ENCODE data around the gene SCARF2. TPM values are rescaled to one million over a fixed set of nuclear protein-coding genes. Genes with fewer than 3 reads are reported as not detected.
"Not testable (repeated sequence)": the region's sequence is repeated elsewhere in the genome, so short reads cannot be mapped to it uniquely, and the experiment has no call there.

SCARF2 gene, protein sequence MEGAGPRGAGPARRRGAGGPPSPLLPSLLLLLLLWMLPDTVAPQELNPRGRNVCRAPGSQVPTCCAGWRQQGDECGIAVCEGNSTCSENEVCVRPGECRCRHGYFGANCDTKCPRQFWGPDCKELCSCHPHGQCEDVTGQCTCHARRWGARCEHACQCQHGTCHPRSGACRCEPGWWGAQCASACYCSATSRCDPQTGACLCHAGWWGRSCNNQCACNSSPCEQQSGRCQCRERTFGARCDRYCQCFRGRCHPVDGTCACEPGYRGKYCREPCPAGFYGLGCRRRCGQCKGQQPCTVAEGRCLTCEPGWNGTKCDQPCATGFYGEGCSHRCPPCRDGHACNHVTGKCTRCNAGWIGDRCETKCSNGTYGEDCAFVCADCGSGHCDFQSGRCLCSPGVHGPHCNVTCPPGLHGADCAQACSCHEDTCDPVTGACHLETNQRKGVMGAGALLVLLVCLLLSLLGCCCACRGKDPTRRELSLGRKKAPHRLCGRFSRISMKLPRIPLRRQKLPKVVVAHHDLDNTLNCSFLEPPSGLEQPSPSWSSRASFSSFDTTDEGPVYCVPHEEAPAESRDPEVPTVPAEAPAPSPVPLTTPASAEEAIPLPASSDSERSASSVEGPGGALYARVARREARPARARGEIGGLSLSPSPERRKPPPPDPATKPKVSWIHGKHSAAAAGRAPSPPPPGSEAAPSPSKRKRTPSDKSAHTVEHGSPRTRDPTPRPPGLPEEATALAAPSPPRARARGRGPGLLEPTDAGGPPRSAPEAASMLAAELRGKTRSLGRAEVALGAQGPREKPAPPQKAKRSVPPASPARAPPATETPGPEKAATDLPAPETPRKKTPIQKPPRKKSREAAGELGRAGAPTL
- 2.7 TPM for total RNA-seq
- long read RNA-seq, partial matches to known transcripts = 4 of 5 reads
- long read RNA-seq, other reads (novel, unspliced or antisense) = 1 of 5 reads

DNA sequence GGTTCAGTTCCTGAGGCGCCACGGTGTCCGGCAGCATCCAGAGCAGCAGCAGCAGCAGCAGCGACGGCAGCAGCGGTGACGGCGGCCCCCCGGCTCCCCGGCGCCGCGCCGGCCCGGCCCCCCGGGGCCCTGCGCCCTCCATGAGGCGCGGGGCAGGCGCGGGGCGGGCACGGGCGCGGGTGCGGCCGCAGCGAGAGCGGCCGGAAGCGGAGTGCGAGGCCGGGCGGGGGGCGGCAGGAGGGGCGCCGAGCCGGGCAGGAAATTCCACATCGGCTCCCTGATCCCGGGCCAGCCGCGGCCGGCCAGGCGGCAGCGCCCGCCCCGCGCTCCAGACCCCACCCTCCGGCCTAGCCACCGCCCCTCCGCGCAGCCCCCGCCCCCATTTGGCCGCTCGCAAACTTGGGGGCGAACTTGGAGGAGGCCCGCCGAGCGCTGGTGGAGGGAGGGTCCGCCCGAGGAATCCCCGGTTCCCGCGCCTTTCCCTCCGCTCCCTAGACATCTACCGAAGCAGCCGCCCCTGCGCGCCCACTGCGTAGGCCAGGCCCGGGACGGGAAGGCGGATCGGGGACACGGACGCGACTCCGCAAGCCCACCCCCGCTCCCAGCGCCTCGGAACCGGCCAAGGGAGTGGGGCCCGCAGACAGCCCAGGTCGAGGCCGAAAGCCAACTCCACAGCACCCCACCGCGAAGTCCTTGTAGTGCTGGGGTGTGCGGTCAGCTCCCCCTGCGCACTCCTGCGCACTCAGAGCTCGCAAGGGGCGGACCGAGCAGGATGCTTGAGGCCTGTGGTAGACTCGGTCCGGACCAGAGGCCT, at the start of gene SCARF2:
TSS of gene SCARF2 (minus strand) at position 213 of the 814 bp plus-strand sequence. CDS start at position 142, 71 bp downstream.
- peak; percentile 80 for DNase-seq
- ATAC-seq = peak; percentile 80
- intact Hi-C loops (cut with micrococcal nuclease) = no loop called here

DNA sequence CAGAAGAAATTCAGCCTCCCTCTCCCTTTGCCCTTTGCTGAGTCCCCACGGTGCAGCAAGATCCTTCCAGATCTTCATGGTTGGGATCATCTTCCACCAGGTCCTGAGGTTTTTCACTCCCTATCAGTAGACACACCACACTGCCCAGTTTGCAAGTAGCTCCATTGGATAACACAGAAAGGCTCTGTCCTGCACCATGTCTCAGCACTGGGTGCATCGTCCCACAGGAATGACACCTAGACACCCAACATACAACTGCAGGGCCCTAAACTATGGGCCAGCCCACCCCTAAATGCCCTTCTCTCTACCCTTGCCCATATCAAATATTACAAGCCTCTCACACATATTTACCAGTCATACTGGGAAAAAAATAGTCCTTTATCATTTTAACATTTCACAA, 48.6 kb upstream of the SCARF2 start:
- DNase-seq (no peak), ATAC-seq (no peak)
- intact Hi-C loops (cut with micrococcal nuclease) = no loop called here

DNA sequence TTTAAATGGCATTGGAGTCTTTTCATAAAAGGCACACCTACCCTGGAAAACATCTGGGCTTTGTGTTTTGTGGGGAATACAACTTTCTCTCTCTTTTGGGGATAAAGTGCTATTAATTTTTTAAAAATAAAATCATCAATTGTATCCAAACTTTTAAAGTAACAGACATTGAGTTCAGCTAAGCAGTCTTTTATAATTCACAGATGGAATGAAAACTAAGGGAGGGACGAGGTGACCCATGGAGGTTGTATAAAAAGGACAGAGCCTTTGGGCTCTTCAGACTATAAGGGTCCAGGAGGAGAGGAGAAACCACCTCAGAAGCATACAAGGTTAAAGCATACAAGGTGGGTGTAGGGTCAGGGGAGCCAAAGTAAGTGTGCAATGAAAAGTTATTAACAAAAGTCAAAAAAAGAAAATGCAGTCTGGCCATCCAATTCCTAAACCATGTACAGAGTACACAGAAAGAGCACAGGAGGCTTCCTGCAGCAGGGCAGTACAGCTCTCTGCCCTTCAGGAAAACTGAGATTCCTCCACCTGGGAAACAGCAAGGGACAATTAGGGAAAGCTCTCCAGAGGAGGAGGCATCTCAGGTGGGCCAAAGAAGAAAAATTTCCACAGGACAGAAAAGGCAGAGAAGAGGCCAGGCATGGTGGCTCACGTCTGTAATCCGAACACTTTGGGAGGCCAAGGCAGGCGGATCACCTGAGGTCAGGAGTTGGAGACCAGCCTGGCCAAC, 47.5 kb upstream of the SCARF2 start:
- DNase-seq (no peak), ATAC-seq (no peak)
- intact Hi-C loops (cut with micrococcal nuclease) = no loop called here

DNA sequence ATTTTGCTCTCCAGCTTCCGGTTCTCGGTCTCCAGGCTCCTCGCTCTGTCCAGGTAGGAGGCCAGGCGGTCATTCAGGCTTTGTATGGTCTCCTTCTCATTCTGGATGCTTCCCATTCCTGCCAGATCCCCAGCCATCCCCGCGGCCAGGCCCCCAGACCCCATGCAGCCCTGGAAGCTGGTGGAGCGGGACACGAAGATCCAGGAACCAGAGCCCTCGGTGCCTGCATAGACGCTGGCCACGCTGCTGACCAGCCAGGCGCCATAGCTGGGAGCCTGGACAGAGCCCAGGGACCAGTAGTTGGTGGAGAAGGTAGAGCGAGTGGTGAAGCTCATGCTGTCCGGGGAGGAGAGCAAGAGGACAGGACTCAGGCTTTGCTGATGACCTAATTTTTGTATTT, 46.1 kb upstream of the SCARF2 start:
- ATAC-seq (no peak), DNase-seq (no peak)
- intact Hi-C loops (cut with micrococcal nuclease) = no loop called here

DNA sequence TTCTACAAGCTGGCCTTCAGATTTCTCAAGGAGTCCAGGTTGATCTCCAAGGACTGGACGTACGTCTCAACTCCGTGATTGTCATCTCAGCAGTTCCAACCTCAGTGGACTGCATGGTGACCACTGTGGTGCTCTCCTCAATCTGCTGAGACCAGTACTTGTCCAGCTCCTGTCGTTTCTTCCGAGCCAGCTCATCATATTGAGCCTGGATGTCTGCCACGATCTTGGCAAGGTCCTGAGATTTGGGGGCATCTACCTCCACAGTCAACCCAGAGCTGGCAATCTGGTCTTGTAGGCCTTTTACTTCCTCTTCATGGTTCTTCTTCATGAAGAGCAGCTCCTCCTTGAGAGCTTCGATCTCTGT, 45.5 kb upstream of the SCARF2 start:
- DNase-seq; ATAC-seq; intact Hi-C loops (cut with micrococcal nuclease): not testable (repeated sequence)

DNA sequence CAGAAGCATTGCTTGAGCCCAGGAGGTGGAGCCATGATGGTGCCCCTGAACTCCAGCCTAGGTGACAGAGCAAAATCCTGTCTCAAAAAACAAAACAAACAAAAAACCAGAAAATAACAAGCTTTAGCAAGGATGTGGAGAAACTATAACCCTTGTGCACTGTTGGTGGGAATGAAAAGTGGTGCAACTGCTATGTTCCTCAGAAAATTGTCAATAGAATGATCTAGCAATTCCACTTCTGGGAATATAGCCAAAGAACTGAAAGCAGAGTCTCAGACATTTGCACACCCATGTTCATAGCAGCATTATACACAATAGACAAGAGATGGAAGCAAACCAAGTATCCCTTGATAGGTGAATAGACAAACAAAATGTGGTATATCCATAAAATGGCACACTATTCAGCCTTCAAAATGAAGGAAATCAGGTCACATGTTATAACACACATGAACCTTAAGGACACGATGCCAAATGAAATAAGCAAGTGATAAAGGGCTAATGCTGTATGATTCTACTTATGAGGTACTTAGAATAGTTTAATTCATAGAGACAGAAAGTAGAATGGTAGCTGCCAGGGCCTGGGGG, 42.1 kb upstream of the SCARF2 start:
- no peak for DNase-seq
- intact Hi-C loops (cut with micrococcal nuclease) = no loop called here
- ATAC-seq = no peak

DNA sequence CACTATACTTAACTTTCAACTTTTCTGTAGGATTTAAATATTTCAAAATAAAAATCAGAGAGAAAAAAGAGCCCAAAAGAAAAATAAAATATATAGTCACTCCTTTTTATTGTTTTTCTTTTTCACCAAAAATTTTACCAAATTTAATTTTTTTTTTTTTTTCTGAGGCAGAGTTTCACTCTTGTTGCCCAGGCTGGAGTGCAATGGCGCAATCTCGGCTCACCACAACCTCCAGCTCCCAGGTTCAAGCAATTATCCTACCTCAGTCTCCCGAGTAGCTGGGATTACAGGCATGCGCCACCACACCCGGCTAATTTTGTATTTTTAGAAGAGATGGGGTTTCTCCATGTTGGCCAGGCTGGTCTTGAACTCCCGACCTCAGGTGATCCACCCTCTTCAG, 40.4 kb upstream of the SCARF2 start:
- intact Hi-C loops (cut with micrococcal nuclease); DNase-seq; ATAC-seq: not testable (repeated sequence)

DNA sequence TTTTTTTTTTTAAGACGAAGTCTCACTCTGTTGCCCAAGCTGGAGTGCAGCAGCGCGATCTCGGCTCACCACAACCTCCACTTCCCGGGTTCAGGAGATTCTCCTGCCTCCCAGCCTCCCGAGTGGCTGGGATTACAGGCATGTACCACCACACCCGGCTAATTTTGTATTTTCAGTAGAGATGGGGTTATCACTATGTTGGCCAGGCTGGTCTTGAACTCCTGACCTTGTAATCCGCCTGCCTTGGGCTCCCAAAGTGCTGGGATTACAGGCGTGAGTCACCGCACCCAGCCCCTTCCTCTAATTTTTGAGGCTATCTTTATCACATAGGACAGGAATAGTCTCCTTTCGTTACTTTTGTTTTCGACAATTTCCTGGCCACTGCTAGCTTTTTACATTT, 37.9 kb upstream of the SCARF2 start:
- ATAC-seq; DNase-seq; intact Hi-C loops (cut with micrococcal nuclease): not testable (repeated sequence)

DNA sequence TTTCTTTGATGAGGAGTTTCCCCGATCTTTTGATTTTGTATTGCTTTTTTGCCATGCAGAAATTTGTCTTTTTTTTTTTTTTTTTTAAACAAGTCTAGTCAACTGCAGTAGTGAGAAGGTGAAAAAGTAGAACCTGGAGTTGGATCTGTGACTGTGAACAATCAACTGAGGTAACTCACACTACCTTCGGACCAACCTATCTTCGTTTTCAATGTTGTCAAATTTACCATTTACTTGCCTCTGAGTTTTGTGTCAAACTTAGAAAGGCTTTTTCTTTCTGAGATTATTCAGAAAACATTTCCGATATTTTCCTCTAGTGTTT, 37.5 kb upstream of the SCARF2 start:
- ATAC-seq (no peak), DNase-seq (no peak)
- intact Hi-C loops (cut with micrococcal nuclease) = no loop called here

DNA sequence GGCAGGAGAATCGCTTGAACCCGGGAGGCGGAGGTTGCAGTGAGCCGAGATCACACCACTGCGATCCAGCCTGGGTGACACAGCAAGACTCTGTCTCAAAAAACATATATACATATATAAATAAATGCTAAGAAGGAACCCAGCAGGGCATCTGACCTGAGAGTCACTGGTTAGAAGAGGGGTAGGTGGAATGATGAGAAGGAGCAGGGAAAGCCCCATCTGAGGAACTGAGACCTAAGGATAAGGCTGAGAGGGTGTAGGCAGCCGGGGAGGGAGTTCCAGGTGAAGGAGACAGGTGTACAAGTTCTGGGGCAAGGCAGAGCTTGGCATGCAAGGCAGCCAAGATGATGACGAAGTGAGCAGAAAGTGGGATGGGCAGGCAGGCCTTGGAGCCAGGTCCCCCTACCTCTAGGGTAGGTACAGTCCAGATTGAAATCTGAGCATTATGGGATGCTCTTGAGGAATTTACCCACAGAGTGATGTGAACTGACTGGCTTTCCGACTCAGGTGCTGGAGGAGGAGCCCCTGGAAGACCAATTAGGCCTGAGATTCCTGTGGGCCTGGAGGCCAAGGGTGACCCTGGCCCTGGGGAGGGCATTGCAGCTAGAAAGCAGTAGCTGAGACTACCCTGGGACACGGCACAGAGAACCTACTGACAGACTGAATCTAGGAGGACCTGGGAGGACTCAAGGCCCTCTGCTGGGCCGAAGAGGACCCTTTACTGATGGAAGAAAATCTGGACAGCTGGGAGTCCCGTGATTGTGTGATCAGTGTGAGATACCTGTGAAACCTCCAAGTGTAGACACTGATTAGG, 35.2 kb upstream of the SCARF2 start:
- intact Hi-C loops (cut with micrococcal nuclease) = no loop called here
- no peak for ATAC-seq
- no peak for DNase-seq

DNA sequence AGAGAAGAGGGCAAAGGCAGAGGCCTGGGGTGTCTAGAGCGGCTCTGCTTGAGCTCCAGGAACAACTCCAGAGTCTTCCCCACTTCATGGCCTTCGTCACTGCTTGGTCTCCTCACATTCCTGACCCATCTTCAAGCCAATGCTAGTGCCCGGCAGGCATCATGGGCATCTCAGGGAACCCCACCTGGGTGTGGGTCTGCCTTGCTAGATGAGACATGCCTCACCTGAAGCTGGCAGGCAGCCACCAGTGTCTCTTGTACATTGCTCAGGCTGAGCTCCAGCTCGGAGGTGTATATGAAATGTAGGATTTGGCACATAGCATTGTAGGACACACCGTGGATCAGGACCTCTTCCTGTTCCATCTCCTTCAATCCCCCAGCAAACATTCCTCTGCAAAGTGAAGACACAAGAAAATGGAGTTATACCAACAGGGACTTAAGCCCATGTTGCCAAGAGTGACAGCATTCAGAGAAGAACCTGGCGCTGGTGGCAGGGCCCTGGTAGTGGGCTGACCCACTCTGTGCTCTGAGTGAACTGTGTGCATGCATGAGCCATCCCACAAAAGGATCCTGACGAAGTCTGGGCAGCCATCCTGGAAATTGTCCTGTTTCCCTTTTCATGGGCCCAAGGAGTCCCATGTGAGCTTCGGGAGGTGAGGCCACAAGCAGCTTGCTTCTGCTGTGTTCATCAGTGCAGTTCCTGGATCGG, 33.7 kb upstream of the SCARF2 start:
- intact Hi-C loops (cut with micrococcal nuclease) = no loop called here
- no peak for DNase-seq
- ATAC-seq = no peak

DNA sequence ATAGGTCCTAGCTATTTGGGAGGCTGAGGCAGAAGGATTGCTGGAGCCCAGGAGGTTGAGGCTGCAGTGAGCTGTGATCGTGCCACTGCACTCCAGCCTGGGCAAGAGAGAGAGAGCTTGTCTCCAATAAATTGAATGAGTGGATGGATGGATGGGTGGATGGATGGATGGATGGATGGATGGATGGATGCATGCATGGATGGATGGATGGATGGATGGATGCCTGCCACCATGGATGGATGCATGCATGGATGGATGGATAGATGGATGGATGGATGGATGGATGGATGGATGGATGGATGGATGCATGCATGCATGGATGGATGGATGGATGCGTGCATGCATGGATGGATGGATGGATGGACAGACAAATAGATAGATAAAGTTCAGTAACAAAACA, 32.9 kb upstream of the SCARF2 start:
- not testable (repeated sequence) for DNase-seq, ATAC-seq

DNA sequence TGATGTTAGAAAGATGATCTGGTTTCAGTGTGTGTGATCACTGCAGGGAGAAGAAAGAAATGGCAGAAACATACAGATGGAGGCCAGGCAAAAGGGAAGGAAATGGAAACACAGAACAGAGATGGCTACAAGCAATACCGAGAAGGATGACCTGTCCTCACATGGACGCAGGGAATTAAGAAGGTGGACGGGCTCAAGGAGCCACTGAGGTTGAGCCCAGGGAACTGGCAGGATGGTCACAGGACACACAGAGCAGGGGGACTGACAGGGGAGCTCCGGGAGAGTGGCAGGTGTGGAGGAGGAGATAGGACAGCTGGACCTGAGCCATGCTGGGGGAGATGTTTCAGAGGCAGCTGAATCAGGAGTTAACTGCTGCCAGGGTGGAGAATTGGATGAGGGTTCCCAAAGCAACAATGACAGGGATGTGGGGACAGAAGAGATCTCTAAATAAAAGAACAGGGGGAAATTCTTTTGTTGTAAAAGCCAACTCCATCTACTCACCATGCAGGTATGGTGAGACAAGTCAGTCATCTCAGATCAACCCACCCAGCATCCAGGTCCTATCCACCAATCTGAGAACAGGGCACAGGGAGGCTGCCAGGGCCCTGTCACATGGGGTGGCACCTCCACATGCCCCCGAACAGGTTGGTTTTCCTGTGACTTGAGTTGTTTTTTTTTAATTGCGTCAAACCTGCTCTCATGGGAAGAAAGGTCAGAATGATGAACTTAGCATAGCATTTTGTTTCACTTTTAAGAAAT, 31.7 kb upstream of the SCARF2 start:
- no peak for DNase-seq
- intact Hi-C loops (cut with micrococcal nuclease) = no loop called here

More for the DNA sequence above, 32.9 kb upstream of the SCARF2 start:
- intact Hi-C loops (cut with micrococcal nuclease) = not testable (repeated sequence)

DNA sequence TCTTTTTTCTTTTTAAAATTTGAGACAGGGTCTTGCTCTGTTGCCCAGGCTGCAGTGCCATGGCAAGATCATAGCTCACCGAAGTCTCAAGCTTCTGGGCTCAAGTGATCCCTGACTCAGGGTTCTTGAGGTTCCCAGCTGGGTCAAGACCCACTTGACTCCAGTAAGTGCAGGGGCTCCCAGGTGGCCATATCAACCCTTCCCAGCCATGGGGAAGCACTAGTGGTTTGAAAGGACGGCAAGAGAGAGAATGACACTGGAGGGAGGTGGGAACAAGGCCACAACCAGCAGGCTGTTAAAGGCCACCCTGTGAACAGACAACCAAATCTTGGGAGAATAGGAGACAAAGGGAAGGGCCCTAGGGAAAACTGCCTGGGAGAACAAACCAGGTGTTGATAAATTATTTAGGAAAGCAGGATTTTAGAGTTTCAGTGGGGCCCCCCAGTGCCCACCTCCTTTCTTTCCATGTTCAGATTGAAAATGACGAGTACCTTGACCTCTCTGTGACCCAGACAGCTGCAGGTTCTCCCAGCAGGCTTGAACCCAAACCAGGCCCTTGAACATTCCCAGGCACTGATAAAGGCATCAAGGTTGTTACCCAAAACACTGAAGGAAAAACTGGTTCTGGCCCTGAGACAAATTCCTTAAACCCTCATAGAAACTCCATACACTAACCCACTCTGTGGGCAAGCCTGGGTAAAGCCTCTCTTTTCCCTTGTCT, 29.2 kb upstream of the SCARF2 start:
- ATAC-seq (no peak), DNase-seq (no peak)
- intact Hi-C loops (cut with micrococcal nuclease) = no loop called here

More for the DNA sequence above, 31.7 kb upstream of the SCARF2 start:
- ATAC-seq = no peak

DNA sequence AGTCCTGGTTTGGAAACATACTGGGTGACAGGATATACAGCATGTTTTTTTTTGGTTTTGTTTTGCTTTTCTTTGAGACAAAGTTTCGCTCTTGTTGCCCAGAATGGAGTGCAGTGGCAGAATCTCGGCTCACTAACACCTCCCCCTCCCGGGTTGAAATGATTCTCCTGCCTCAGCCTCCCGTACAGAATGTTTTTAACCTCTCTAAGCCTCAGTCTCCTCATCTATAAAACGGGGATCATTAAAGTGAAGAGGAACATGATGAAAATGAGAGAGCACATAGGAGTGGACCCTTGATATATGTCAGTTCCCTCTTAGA, 28.1 kb upstream of the SCARF2 start:
- intact Hi-C loops (cut with micrococcal nuclease) = no loop called here
- ATAC-seq (no peak), DNase-seq (no peak)

Measured in left ventricle myocardium superior (tissue), 1 donor.